PC-9 (cell line): ENCODE measurements around the gene LRRC3C.

Experiments
- CTCF ChIP-seq: fragments of 200-600 bp; sonication (generic); conservative IDR thresholded peaks from 2 replicates; pipeline ENCODE4 v1.6.1; 2017; ENCODE audit warnings: mixed run types, antibody characterized with exemption, mild to moderate bottlenecking, moderate library complexity
- EZH2 ChIP-seq: fragments of 200-600 bp; sonication (generic); IDR thresholded peaks from 2 replicates; pipeline ENCODE4 v1.8.0; 2017; ENCODE audit warnings: antibody characterized with exemption, low read depth

DNA sequence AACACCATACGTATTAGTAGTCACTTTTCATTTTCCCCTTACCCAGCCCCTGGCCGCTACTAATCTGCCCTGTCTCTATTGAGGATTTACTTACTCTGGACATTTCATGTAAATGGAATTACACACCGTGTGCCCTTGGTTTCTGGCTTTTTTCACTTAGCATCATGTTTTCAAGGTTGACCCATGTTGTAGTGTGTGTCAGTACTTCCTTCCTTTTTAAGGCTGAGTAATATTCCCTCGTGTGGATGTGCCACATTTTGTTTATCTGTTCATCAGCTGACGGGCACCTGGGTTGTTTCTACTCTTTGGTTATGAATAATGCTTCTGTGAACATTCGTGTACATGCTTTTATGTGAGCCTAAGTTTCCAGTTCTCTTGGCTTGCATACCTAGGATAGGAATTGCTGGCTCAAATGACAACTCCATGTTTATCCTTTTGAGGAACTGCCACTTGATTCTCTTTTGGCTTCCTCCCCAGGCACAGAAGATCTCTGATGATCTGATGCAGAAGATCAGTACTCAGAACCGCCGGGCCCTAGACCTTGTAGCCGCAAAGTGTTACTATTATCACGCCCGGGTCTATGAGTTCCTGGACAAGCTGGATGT is 60.8 kb downstream of the LRRC3C start:
- TF ChIP-seq CTCF (no peak), EZH2 (no peak)
